Measurements from ENCODE around the gene TTLL3. TPM values are rescaled to one million over a fixed set of nuclear protein-coding genes. Genes with fewer than 3 reads are reported as not detected.

TTLL3 gene
- total RNA-seq, 1 experiment from 2014 or later, result 15.7 TPM

DNA sequence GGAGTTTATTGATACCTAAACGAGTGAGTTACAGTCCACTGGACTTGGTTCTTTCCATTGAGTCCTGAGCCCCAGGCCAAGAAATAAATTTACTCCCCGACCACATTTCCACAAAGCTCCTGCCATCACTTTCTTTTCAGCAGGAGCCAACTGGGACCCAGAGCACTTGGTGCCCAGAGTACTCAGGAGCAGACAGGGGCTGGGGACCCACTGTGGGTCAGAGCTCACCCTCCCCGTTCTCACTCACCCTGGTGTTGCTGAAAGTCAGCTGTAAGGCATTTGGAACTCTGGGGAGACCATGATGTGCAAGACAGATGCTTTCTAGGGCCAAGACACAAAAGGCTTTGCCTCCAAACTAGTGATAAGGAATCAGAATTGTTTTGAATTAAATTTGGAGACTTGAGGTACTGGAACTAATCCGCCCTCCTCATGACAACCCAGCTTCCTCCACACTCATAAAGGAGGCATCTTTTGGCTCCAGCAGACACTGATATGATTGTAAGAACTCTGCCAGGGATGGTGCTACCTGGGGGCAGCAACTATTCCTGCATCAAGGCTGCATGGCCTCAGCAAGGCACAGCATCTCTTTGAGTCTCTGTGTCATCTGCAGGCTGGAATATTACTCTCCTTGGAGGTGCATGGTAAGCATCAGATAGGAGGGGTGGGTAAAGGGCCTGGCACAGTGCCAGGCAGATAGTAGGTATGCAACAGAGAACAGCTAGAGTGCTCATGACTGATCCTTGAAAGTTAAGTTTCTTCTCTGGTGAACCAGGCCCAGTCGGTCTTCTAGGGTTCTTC is 33.0 kb upstream of the TTLL3 start:
- TF ChIP-seq TCF7L2 (IDR thresholded peaks at IDR 0.05; ENCODE audit: low read depth, low read length) (no peak), SIN3A (IDR thresholded peaks at IDR 0.05; ENCODE audit: borderline replicate concordance, insufficient read depth, low read depth, low read length) (no peak), POLR2AphosphoS5 (IDR thresholded peaks at IDR 0.05; ENCODE audit: low read depth, low read length) (no peak), REST (IDR thresholded peaks at IDR 0.05; ENCODE audit: insufficient read depth in 1 of 2, low read depth in 2 of 2, low read length in 1 of 2) (no peak)
- TF ChIP-seq, protein P1, sequence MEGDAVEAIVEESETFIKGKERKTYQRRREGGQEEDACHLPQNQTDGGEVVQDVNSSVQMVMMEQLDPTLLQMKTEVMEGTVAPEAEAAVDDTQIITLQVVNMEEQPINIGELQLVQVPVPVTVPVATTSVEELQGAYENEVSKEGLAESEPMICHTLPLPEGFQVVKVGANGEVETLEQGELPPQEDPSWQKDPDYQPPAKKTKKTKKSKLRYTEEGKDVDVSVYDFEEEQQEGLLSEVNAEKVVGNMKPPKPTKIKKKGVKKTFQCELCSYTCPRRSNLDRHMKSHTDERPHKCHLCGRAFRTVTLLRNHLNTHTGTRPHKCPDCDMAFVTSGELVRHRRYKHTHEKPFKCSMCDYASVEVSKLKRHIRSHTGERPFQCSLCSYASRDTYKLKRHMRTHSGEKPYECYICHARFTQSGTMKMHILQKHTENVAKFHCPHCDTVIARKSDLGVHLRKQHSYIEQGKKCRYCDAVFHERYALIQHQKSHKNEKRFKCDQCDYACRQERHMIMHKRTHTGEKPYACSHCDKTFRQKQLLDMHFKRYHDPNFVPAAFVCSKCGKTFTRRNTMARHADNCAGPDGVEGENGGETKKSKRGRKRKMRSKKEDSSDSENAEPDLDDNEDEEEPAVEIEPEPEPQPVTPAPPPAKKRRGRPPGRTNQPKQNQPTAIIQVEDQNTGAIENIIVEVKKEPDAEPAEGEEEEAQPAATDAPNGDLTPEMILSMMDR (IDR thresholded peaks at IDR 0.05), result no peak
- DNase-seq (ENCODE audit: low read depth, low spot score) (no peak), ATAC-seq (no peak)
- no peaks in the 10 kb centered on the region for H3K9me3 ChIP-seq (ENCODE audit: control insufficient read depth, insufficient read depth, low read depth, low read length)
- H3K27me3 ChIP-seq (ENCODE audit: control insufficient read depth, insufficient read depth, low read length), result no peaks in the 10 kb centered on the region
- CTCF ChIA-PET, result no interaction called here
- in situ Hi-C loops (cut with HindIII; ENCODE audit: low pct_unique_long_range_greater_than_20kb, low sequenced_read_pairs) (no loop called here), intact Hi-C loops (cut with micrococcal nuclease; ENCODE audit: unreplicated experiment) (no loop called here)
- no peak overlapping the region for H3K27ac ChIP-seq (ENCODE audit: low read length)
- POLR2A ChIA-PET, result no interaction called here
- H3K4me1 ChIP-seq (ENCODE audit: control insufficient read depth, insufficient read depth, low read length), result no peaks in the 10 kb centered on the region
- no peak overlapping the region for H3K4me3 ChIP-seq (ENCODE audit: low read depth in 2 of 2, low read length in 2 of 2)
- no peaks in the 10 kb centered on the region for H3K36me3 ChIP-seq (ENCODE audit: control insufficient read depth, insufficient read depth, low read length)
- BruUV-seq (replicated peaks), result no TSS peak

DNA sequence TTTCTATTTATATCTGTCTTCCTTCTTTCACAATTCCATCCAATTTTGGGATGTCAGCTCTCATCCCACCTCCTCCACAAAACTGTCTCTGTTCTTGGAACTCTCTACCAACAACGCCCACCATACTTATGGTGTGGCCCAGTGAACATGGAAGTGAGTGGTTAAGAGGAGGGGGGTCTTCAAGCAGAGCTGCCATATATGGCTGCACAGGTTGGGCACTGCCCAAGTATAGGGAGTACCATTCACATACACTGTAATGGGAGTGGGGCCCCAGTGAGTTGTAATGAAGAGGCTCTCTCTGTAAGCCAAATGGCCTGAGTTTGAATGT is 32.4 kb upstream of the TTLL3 start:
- ChIA-PET POLR2A (no interaction called here), CTCF (no interaction called here)
- no peaks in the 10 kb centered on the region for H3K9me3 ChIP-seq (ENCODE audit: control insufficient read depth, insufficient read depth, low read depth, low read length)
- TF ChIP-seq TCF7L2 (IDR thresholded peaks at IDR 0.05; ENCODE audit: low read depth, low read length) (no peak), REST (IDR thresholded peaks at IDR 0.05; ENCODE audit: insufficient read depth in 1 of 2, low read depth in 2 of 2, low read length in 1 of 2) (no peak), POLR2AphosphoS5 (IDR thresholded peaks at IDR 0.05; ENCODE audit: low read depth, low read length) (no peak)
- TF ChIP-seq, protein P1 (IDR thresholded peaks at IDR 0.05), result no peak
- intact Hi-C loops (cut with micrococcal nuclease; ENCODE audit: unreplicated experiment), result no loop called here
- no peaks in the 10 kb centered on the region for H3K4me1 ChIP-seq (ENCODE audit: control insufficient read depth, insufficient read depth, low read length)
- DNase-seq (ENCODE audit: low read depth, low spot score), result no peak
- H3K27me3 ChIP-seq (ENCODE audit: control insufficient read depth, insufficient read depth, low read length), result no peaks in the 10 kb centered on the region
- no peak for ATAC-seq
- H3K4me3 ChIP-seq (ENCODE audit: low read depth in 2 of 2, low read length in 2 of 2), result no peak overlapping the region
- no peak overlapping the region for H3K27ac ChIP-seq (ENCODE audit: low read length)
- BruUV-seq (replicated peaks), result no TSS peak
- in situ Hi-C loops (cut with HindIII; ENCODE audit: low pct_unique_long_range_greater_than_20kb, low sequenced_read_pairs), result no loop called here
- H3K36me3 ChIP-seq (ENCODE audit: control insufficient read depth, insufficient read depth, low read length), result no peaks in the 10 kb centered on the region
